WI38 (cell line): ENCODE measurements around the gene MAP3K1.

Experiments used
- H3K4me3 ChIP-seq: 2 replicates; pipeline ENCODE4 v1.5.1; 2011; ENCODE audit warnings: low read depth, mild to moderate bottlenecking, control low read depth, low read length
- TF ChIP-seq, protein P1 (sequence below): IDR thresholded peaks from 2 replicates; pipeline ENCODE4 v1.5.1; 2012; ENCODE audit warnings: low read depth, mild to moderate bottlenecking, control low read depth, low read length

Gene MAP3K1

GRCh38 chr5:56909294-56910209, 94.2 kb downstream of the MAP3K1 start, which contains the start of gene SETD9:
SETD9 (plus strand) TSS chr5:56909596; CDS start chr5:56909646, 50 bp downstream.
- peak within 1 kb of the TSS; percentile 77 for H3K4me3 ChIP-seq
- TF ChIP-seq, protein P1, sequence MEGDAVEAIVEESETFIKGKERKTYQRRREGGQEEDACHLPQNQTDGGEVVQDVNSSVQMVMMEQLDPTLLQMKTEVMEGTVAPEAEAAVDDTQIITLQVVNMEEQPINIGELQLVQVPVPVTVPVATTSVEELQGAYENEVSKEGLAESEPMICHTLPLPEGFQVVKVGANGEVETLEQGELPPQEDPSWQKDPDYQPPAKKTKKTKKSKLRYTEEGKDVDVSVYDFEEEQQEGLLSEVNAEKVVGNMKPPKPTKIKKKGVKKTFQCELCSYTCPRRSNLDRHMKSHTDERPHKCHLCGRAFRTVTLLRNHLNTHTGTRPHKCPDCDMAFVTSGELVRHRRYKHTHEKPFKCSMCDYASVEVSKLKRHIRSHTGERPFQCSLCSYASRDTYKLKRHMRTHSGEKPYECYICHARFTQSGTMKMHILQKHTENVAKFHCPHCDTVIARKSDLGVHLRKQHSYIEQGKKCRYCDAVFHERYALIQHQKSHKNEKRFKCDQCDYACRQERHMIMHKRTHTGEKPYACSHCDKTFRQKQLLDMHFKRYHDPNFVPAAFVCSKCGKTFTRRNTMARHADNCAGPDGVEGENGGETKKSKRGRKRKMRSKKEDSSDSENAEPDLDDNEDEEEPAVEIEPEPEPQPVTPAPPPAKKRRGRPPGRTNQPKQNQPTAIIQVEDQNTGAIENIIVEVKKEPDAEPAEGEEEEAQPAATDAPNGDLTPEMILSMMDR: no peak

GRCh38 chr5:56910210-56910965, 95.0 kb downstream of the MAP3K1 start:
- peak overlapping the region; percentile 73 for H3K4me3 ChIP-seq
- TF ChIP-seq, protein P1: no peak

DNA sequence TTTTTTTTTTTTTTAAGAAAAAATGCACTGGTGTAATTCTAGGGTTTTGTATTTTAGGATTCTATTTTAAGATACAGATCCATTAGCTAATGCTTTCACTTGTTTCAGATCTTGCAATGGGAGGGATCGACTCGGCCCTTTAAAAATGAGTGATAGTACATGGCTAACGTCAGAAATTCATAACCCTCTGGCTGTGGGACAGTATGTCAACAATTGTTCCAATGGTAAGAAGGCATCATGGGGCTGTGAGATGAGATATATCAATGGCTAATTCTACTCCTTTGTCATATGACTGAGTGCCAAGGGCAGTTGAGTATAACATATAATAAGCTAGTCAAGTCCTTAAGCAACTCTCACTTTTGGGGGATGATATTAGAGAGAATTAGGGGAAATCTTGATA, 98.4 kb downstream of the MAP3K1 start:
- TF ChIP-seq, protein P1: no peak
- no peak overlapping the region for H3K4me3 ChIP-seq

DNA sequence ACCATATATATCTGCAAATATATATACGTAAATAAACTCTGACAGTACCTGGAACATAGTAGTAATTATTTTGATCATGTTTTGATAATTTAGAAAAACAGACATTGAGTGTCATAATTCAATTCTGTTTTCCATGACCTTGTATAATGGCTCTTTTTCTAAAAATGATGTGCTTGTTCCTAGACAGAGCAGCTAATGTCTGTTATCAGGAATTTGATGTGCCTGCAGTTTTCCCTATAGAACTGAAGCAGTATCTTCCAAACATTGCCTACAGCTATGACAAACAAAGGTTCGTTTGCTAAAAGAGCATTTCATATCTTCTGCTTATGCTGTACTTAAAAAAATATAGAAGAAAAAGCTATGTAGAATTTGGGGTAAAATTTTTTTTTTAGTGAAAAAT, 99.3 kb downstream of the MAP3K1 start:
- TF ChIP-seq, protein P1: no peak
- H3K4me3 ChIP-seq: no peak overlapping the region

DNA sequence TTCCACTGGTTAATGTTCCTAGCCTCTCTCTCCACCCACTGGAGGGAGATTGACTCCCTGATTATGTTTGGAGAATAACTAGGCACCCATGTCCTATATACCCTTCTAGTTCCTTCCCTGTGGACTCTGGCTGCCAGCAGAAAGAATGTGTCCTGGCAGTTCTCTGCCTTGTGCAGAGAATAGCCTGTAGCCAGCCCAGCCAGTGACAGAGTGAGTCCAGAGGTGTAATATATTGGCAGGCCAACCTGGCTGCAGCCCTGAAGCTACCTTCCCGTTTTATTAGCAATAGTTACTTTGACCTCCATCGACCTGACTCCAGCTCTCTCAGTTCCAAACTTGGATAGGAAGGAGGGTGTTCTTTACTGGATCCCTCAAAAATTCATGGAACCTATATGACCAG, 102.2 kb downstream of the MAP3K1 start:
- no peak overlapping the region for H3K4me3 ChIP-seq
- TF ChIP-seq, protein P1: no peak

DNA sequence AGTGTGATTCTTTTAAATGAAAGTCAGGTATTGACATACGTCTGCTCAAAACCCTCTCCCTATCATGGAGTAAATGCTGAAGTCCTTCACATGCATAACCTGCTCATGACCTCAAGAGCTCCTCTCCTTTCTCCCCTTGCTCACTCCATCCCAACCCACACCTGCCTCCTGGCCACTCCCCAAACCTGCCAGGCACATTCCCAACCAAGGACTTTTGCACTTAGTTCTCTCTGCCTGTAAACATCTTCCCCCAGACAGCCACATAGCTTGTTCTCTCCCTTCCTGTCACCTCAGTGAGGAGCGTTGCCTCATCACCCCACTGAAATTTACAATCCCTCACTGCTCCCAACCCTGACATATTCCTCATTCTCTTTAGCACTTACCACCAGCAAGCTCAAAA, 102.7 kb downstream of the MAP3K1 start:
- TF ChIP-seq, protein P1: no peak

More for the DNA sequence above, 102.7 kb downstream of the MAP3K1 start:
- no peak overlapping the region for H3K4me3 ChIP-seq
